Mesenchymal stem cell (in vitro differentiated cells and primary cell): ENCODE data around the gene PSMA7.
A peak's percentile ranks its signal among the peaks of the same experiment; 100 is the strongest.

Experiments
- DNase-seq: peaks from one replicate; pipeline ENCODE4 v3.0.0-alpha.2; 2013
- H2AFZ ChIP-seq: one replicate; pipeline ENCODE4 v1.6.1; 2013; ENCODE audit warnings: low read depth, mild to moderate bottlenecking, control low read depth, inconsistent platforms, low read length, moderate library complexity
- H2AK5ac ChIP-seq: 2 replicates; pipeline ENCODE4 v1.6.1; 2013; ENCODE audit warnings: low read length, moderate library complexity, mild to moderate bottlenecking, inconsistent platforms; ENCODE audit not compliant: severe bottlenecking
- H2BK120ac ChIP-seq: one replicate; pipeline ENCODE4 v1.6.1; 2013; ENCODE audit warnings: low read depth, mild to moderate bottlenecking, inconsistent platforms, low read length, moderate library complexity
- H2BK12ac ChIP-seq, 2 experiments: one replicate each; pipeline ENCODE4 v1.6.1; 2013; ENCODE audit warnings: inconsistent platforms in 2 of 2, low read length in 2 of 2, mild to moderate bottlenecking in 2 of 2, moderate library complexity in 2 of 2, control low read depth in 1 of 2
- H2BK15ac ChIP-seq: one replicate; pipeline ENCODE4 v1.6.1; 2013; ENCODE audit warnings: mild to moderate bottlenecking, low read depth, inconsistent platforms; ENCODE audit not compliant: poor library complexity, severe bottlenecking
- H2BK5ac ChIP-seq: 2 replicates; pipeline ENCODE4 v1.6.1; 2013; ENCODE audit warnings: low read depth, mild to moderate bottlenecking, low read length, control low read depth, inconsistent platforms; ENCODE audit not compliant: poor library complexity, severe bottlenecking
- H3K14ac ChIP-seq, 2 experiments: one replicate each; pipeline ENCODE4 v1.6.1; 2013; ENCODE audit warnings: inconsistent platforms in 2 of 2, low read length in 2 of 2, control low read depth in 1 of 2, mild to moderate bottlenecking in 1 of 2, moderate library complexity in 1 of 2
- H3K18ac ChIP-seq, 2 experiments: one replicate each; pipeline ENCODE4 v1.6.1; 2013; ENCODE audit warnings: inconsistent platforms in 2 of 2, low read length in 2 of 2, control low read depth in 1 of 2, low read depth in 1 of 2, mild to moderate bottlenecking in 1 of 2
- H3K23ac ChIP-seq, 2 experiments: one replicate each; pipeline ENCODE4 v1.6.1; 2013; ENCODE audit warnings: inconsistent platforms in 2 of 2, low read length in 2 of 2, mild to moderate bottlenecking in 2 of 2, moderate library complexity in 2 of 2, control low read depth in 1 of 2
- H3K27ac ChIP-seq: 2 replicates; pipeline ENCODE4 v1.5.1; 2013; ENCODE audit warnings: mild to moderate bottlenecking, moderate library complexity, low read length, control low read depth, inconsistent platforms; ENCODE audit not compliant: poor library complexity, severe bottlenecking
- H3K27me3 ChIP-seq, 2 experiments: 2 replicates each; pipeline versions ENCODE4 v1.6.1 to v1.7.0; 2013; ENCODE audit warnings: low read length in 2 of 2, mild to moderate bottlenecking in 2 of 2, moderate library complexity in 2 of 2, control low read depth in 1 of 2, inconsistent platforms in 1 of 2; ENCODE audit not compliant: control insufficient read depth in 1 of 2, insufficient read depth in 1 of 2
- H3K36me3 ChIP-seq, 2 experiments: 2 replicates each; pipeline versions ENCODE4 v1.6.1 to v1.7.0; 2013; ENCODE audit warnings: low read length in 2 of 2, control low read depth in 1 of 2, inconsistent platforms in 1 of 2, low read depth in 1 of 2, mild to moderate bottlenecking in 1 of 2; ENCODE audit not compliant: insufficient read depth in 2 of 2, control insufficient read depth in 1 of 2
- H3K4ac ChIP-seq, 2 experiments: one replicate each; pipeline ENCODE4 v1.6.1; 2013; ENCODE audit warnings: inconsistent platforms in 2 of 2, low read length in 2 of 2, mild to moderate bottlenecking in 2 of 2, moderate library complexity in 2 of 2, control low read depth in 1 of 2, low read depth in 1 of 2
- H3K4me1 ChIP-seq: 2 replicates; pipeline ENCODE4 v1.6.1; 2013; ENCODE audit warnings: low read depth, low read length, control low read depth; ENCODE audit not compliant: control insufficient read depth, insufficient read depth
- H3K4me2 ChIP-seq: 2 replicates; pipeline ENCODE4 v1.6.1; 2013; ENCODE audit warnings: low read length, mild to moderate bottlenecking, inconsistent platforms; ENCODE audit not compliant: poor library complexity, severe bottlenecking
- H3K4me3 ChIP-seq, 2 experiments: 2 replicates each; pipeline versions ENCODE4 v1.5.1 to v1.7.0; 2013; ENCODE audit warnings: low read length in 2 of 2, mild to moderate bottlenecking in 2 of 2, control low read depth in 1 of 2, low read depth in 1 of 2; ENCODE audit not compliant: insufficient read depth in 1 of 2
- H3K79me1 ChIP-seq: replicated peaks from 2 replicates; pipeline ENCODE4 v1.6.1; 2013; ENCODE audit warnings: mild to moderate bottlenecking, control low read depth, low read length, inconsistent platforms; ENCODE audit not compliant: poor library complexity, severe bottlenecking
- H3K9ac ChIP-seq: 2 replicates; pipeline ENCODE4 v1.7.0; 2013; ENCODE audit warnings: mild to moderate bottlenecking, low read length, moderate library complexity
- H3K9me3 ChIP-seq: 2 replicates; pipeline ENCODE4 v1.7.0; 2013; ENCODE audit warnings: mild to moderate bottlenecking, low read length; ENCODE audit not compliant: control insufficient read depth
- H4K8ac ChIP-seq: one replicate; pipeline ENCODE4 v1.6.1; 2013; ENCODE audit warnings: inconsistent platforms, mild to moderate bottlenecking, low read length, moderate library complexity
- H4K91ac ChIP-seq: one replicate; pipeline ENCODE4 v1.6.1; 2013; ENCODE audit warnings: mild to moderate bottlenecking, low read length, inconsistent platforms
- WGBS: methylation state at CpG from one replicate; pipeline ENCODE4 v1.1.7; 2013; ENCODE audit warnings: mixed read lengths; 5-methylcytosine and 5-hydroxymethylcytosine counted together

Gene PSMA7

GRCh38 chr20:62087632-62088031, 55.6 kb downstream of the PSMA7 start:
- H3K4ac ChIP-seq: no peak overlapping the region
- no peak overlapping the region for H2BK15ac ChIP-seq
- 94% methylated on average over 17 of the region's 17 CpGs for WGBS

GRCh38 chr20:62087227-62087626, 56.0 kb downstream of the PSMA7 start:
- WGBS: 72% methylated on average over 11 of the region's 11 CpGs
- no peak overlapping the region for H3K4me3 ChIP-seq
- DNase-seq: peak; percentile 18

More at GRCh38 chr20:62087632-62088031, 55.6 kb downstream of the PSMA7 start:
- Histone ChIP-seq H3K4me3 (no peak overlapping the region), H3K79me1 (no peaks in the 10 kb centered on the region), H3K27me3 (peaks cover 3 to 6% of the 10 kb centered on the region in 2 experiments), H3K27ac (no peak overlapping the region), H3K18ac (no peak overlapping the region), H2AK5ac (no peak overlapping the region), H3K14ac (peak overlapping the region in 1 of 2 experiments; percentile 0), H4K91ac (no peak overlapping the region), H2BK5ac (no peak overlapping the region), H2AFZ (no peak overlapping the region), H2BK12ac (no peak overlapping the region), H3K9me3 (no peaks in the 10 kb centered on the region), H3K23ac (no peak overlapping the region), H3K36me3 (no peaks in the 10 kb centered on the region), H4K8ac (no peak overlapping the region), H2BK120ac (no peak overlapping the region), H3K4me1 (peaks cover 6% of the 10 kb centered on the region), H3K9ac (no peak overlapping the region), H3K4me2 (no peak overlapping the region)
- DNase-seq: no peak

More at GRCh38 chr20:62087227-62087626, 56.0 kb downstream of the PSMA7 start:
- Histone ChIP-seq H3K9ac (no peak overlapping the region), H3K27me3 (peaks cover 3 to 6% of the 10 kb centered on the region in 2 experiments), H2BK12ac (no peak overlapping the region), H3K14ac (peak overlapping the region in 1 of 2 experiments; percentile 0), H2AK5ac (no peak overlapping the region), H3K9me3 (no peaks in the 10 kb centered on the region), H3K4me2 (no peak overlapping the region), H3K27ac (no peak overlapping the region), H3K4ac (no peak overlapping the region), H2BK5ac (no peak overlapping the region), H4K8ac (no peak overlapping the region), H2BK15ac (no peak overlapping the region), H3K18ac (no peak overlapping the region), H3K79me1 (no peaks in the 10 kb centered on the region), H4K91ac (no peak overlapping the region), H3K36me3 (no peaks in the 10 kb centered on the region), H3K4me1 (peaks cover 6% of the 10 kb centered on the region), H2AFZ (no peak overlapping the region), H2BK120ac (no peak overlapping the region), H3K23ac (no peak overlapping the region)
